GDM1 (cell line): ENCODE measurements around the gene HDAC8.

Experiments used
- DNase-seq: peaks from one replicate; lab custom pipeline; 2025; lab: John Stamatoyannopoulos, UW

Gene HDAC8

GRCh38 chrX:72316408-72317110 lies 256.1 kb downstream of the HDAC8 start:
- no peak for DNase-seq

- no peak for DNase-seq
These were observed 257.8 kb downstream of the HDAC8 start for GRCh38 chrX:72314881-72315280.

GRCh38 chrX:72313707-72314641 lies 258.7 kb downstream of the HDAC8 start:
- no peak for DNase-seq

- no peak for DNase-seq
These were observed 260.2 kb downstream of the HDAC8 start for GRCh38 chrX:72312311-72312940.

GRCh38 chrX:72309297-72310071 lies 263.2 kb downstream of the HDAC8 start:
- DNase-seq: no peak

GRCh38 chrX:72308566-72309296 lies 263.9 kb downstream of the HDAC8 start:
- DNase-seq: no peak

GRCh38 chrX:72308209-72308565 lies 264.5 kb downstream of the HDAC8 start:
- DNase-seq: no peak

- no peak for DNase-seq
These were observed 265.0 kb downstream of the HDAC8 start for GRCh38 chrX:72307646-72308051.

GRCh38 chrX:72306851-72307645 lies 265.6 kb downstream of the HDAC8 start:
- peak; percentile 48 for DNase-seq

- no peak for DNase-seq
These were observed 266.4 kb downstream of the HDAC8 start for GRCh38 chrX:72306085-72306801.

- no peak for DNase-seq
These were observed 267.2 kb downstream of the HDAC8 start, which contains the start of gene CITED1 for GRCh38 chrX:72305286-72306084. Gene CITED1 (minus strand): TSS chrX:72305914. CDS start chrX:72302869, 3,045 bp downstream.

- DNase-seq: no peak
These were observed 267.8 kb downstream of the HDAC8 start for GRCh38 chrX:72304877-72305276.

GRCh38 chrX:72301781-72302180 lies 270.9 kb downstream of the HDAC8 start:
- DNase-seq: no peak

GRCh38 chrX:72299891-72300630 lies 272.6 kb downstream of the HDAC8 start:
- DNase-seq: no peak

- DNase-seq: peak; percentile 36
These were observed 274.5 kb downstream of the HDAC8 start for GRCh38 chrX:72297953-72298730.

GRCh38 chrX:72296991-72297390 lies 275.7 kb downstream of the HDAC8 start:
- no peak for DNase-seq

- no peak for DNase-seq
These were observed 276.9 kb downstream of the HDAC8 start for GRCh38 chrX:72295745-72296144.
